PC-3 (cell line): Measurements from ENCODE around the gene ADD3.

Experiments
- CTCF ChIP-seq: fragments of 300-600 bp; sonication (generic); conservative IDR thresholded peaks from 2 replicates; pipeline ENCODE4 v1.5.1; 2017; ENCODE audit warnings: antibody characterized with exemption, low read depth, mild to moderate bottlenecking, low read length
- EZH2 ChIP-seq: fragments of 300-600 bp; sonication (generic); IDR thresholded peaks from one replicate; pipeline ENCODE4 v1.6.1; 2017; ENCODE audit warnings: antibody characterized with exemption, mild to moderate bottlenecking, low read length; ENCODE audit not compliant: unreplicated experiment
- EZH2phosphoT487 ChIP-seq: fragments of 300-600 bp; sonication (generic); IDR thresholded peaks from 2 replicates; pipeline ENCODE4 v1.6.1; 2018; ENCODE audit warnings: mild to moderate bottlenecking, antibody characterized with exemption, low read length, borderline replicate concordance

GRCh38 chr10:110013630-110014293 lies 6.0 kb downstream of the ADD3 start:
- no peak for TF ChIP-seq CTCF
- no peak for TF ChIP-seq EZH2phosphoT487
- no peak for TF ChIP-seq EZH2
